Type B pancreatic cell (in vitro differentiated cells): ENCODE measurements around the gene POLR3K. TPM values are rescaled to one million over a fixed set of nuclear protein-coding genes. Genes with fewer than 3 reads are reported as not detected.
"Not testable (repeated sequence)": the region's sequence is repeated elsewhere in the genome, so short reads cannot be mapped to it uniquely, and the experiment has no call there.

Source experiments
- DNase-seq: peaks from one replicate; pipeline ENCODE4 v3.0.0; 2021; ENCODE audit warnings: mixed read lengths; ENCODE audit not compliant: unreplicated experiment; ENCODE audit errors: extremely low spot score
- H3K27ac Mint-ChIP-seq: 2 replicates; pipeline ENCODE4 v1.8.0; 2021; ENCODE audit warnings: mild to moderate bottlenecking, mixed read lengths
- H3K27me3 Mint-ChIP-seq: 2 replicates; pipeline ENCODE4 v1.8.0; 2021; ENCODE audit warnings: mixed read lengths
- H3K36me3 Mint-ChIP-seq: 2 replicates; pipeline ENCODE4 v1.8.0; 2021; ENCODE audit warnings: mixed read lengths
- H3K4me1 Mint-ChIP-seq: one replicate; pipeline ENCODE4 v1.8.0; 2021; ENCODE audit warnings: mixed read lengths; ENCODE audit not compliant: unreplicated experiment
- H3K4me3 Mint-ChIP-seq: 2 replicates; pipeline ENCODE4 v1.8.0; 2021; ENCODE audit warnings: mild to moderate bottlenecking, mixed read lengths
- H3K9me3 Mint-ChIP-seq: 2 replicates; pipeline ENCODE4 v1.8.0; 2021; ENCODE audit warnings: mixed read lengths
- microRNA-seq: library from miRNA; unstranded; fragments of <30 nt; microRNA quantifications from one replicate; pipeline ENCODE4, GENCODE V29; 2020
- total RNA-seq: library from RNA; stranded (reverse); gene quantifications from 2 replicates; pipeline ENCODE4 v1.2.1, GENCODE V29; 2021; ENCODE audit warnings: low replicate concordance
- TF ChIP-seq, protein P1 (sequence below): fragments of 200-600 bp; sonication (generic); conservative IDR thresholded peaks from 2 replicates; pipeline ENCODE4 v1.5.0; 2021; ENCODE audit warnings: antibody characterized with exemption, mild to moderate bottlenecking

Gene POLR3K
- total RNA-seq, 1 donor from 2014 or later: 17.6 TPM

- not testable (repeated sequence) for H3K9me3 Mint-ChIP-seq, H3K4me3 Mint-ChIP-seq, H3K4me1 Mint-ChIP-seq, H3K27ac Mint-ChIP-seq, H3K27me3 Mint-ChIP-seq, DNase-seq, H3K36me3 Mint-ChIP-seq
These were observed 36.2 kb downstream of the POLR3K start for GRCh38 chr16:17062-17765.

DNA sequence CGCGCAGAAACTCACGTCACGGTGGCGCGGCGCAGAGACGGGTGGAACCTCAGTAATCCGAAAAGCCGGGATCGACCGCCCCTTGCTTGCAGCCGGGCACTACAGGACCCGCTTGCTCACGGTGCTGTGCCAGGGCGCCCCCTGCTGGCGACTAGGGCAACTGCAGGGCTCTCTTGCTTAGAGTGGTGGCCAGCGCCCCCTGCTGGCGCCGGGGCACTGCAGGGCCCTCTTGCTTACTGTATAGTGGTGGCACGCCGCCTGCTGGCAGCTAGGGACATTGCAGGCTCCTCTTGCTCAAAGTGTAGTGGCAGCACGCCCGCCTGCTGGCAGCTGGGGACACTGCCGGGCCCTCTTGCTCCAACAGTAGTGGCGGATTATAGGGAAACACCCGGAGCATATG lies 42.6 kb downstream of the POLR3K start:
- H3K4me1 Mint-ChIP-seq, H3K27me3 Mint-ChIP-seq, H3K36me3 Mint-ChIP-seq, H3K9me3 Mint-ChIP-seq, H3K27ac Mint-ChIP-seq: not testable (repeated sequence)
- TF ChIP-seq, protein P1, sequence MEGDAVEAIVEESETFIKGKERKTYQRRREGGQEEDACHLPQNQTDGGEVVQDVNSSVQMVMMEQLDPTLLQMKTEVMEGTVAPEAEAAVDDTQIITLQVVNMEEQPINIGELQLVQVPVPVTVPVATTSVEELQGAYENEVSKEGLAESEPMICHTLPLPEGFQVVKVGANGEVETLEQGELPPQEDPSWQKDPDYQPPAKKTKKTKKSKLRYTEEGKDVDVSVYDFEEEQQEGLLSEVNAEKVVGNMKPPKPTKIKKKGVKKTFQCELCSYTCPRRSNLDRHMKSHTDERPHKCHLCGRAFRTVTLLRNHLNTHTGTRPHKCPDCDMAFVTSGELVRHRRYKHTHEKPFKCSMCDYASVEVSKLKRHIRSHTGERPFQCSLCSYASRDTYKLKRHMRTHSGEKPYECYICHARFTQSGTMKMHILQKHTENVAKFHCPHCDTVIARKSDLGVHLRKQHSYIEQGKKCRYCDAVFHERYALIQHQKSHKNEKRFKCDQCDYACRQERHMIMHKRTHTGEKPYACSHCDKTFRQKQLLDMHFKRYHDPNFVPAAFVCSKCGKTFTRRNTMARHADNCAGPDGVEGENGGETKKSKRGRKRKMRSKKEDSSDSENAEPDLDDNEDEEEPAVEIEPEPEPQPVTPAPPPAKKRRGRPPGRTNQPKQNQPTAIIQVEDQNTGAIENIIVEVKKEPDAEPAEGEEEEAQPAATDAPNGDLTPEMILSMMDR: peak; percentile 51
- peak overlapping the region; percentile 41 for H3K4me3 Mint-ChIP-seq
- peak; percentile 79 for DNase-seq

GRCh38 chr16:9903-10665 lies 43.3 kb downstream of the POLR3K start:
- H3K9me3 Mint-ChIP-seq: no peaks in the 10 kb centered on the region

More at GRCh38 chr16:9903-10665, 43.3 kb downstream of the POLR3K start:
- H3K4me1 Mint-ChIP-seq: no peaks in the 10 kb centered on the region
- H3K4me3 Mint-ChIP-seq: peak overlapping the region; percentile 54
- no peak for DNase-seq
- TF ChIP-seq, protein P1: no peak
- H3K27ac Mint-ChIP-seq: no peak overlapping the region
- no peaks in the 10 kb centered on the region for H3K27me3 Mint-ChIP-seq
- H3K36me3 Mint-ChIP-seq: no peaks in the 10 kb centered on the region

Small RNA genes lying within 50 kb of the gene (microRNA-seq; reads per million reads assigned to microRNA genes)
- gene MIR6859-4: not detected

Other genes starting within 250 kb of the POLR3K start
- 38.5 and 48.7 TPM in 2 replicates for gene SNRNP25, start 220 bp upstream of the POLR3K start, total RNA-seq
- 25.3 and 27.3 TPM in 2 replicates for gene RHBDF1, start 19.0 kb upstream of the POLR3K start, total RNA-seq
- 38.0 and 40.0 TPM in 2 replicates for gene MPG, start 24.6 kb upstream of the POLR3K start, total RNA-seq
- gene NPRL3, start 85.1 kb upstream of the POLR3K start, total RNA-seq: 37.9 and 38.7 TPM in 2 replicates
- not detected in 2 replicates for gene HBZ, start 99.0 kb upstream of the POLR3K start, total RNA-seq
- not detected in 2 replicates for gene HBM, start 112.4 kb upstream of the POLR3K start, total RNA-seq
- not detected in 2 replicates for gene HBA2, start 119.3 kb upstream of the POLR3K start, total RNA-seq
- not detected in 2 replicates for gene HBA1, start 123.1 kb upstream of the POLR3K start, total RNA-seq
- gene HBQ1, start 126.9 kb upstream of the POLR3K start, total RNA-seq: 1.1 and 1.5 TPM in 2 replicates
- gene LUC7L, start 175.8 kb upstream of the POLR3K start, total RNA-seq: 95.3 and 154 TPM in 2 replicates
- 125 and 143 TPM in 2 replicates for gene FAM234A, start 181.2 kb upstream of the POLR3K start, total RNA-seq
- 6.6 and 8.8 TPM in 2 replicates for gene RGS11, start 222.3 kb upstream of the POLR3K start, total RNA-seq
- gene ARHGDIG, start 227.0 kb upstream of the POLR3K start, total RNA-seq: 2.5 and 5.0 TPM in 2 replicates
- gene PDIA2, start 229.6 kb upstream of the POLR3K start, total RNA-seq: 1.0 and 1.6 TPM in 2 replicates